ENCODE results near the gene PRR18. TPM values are rescaled to one million over a fixed set of nuclear protein-coding genes. Genes with fewer than 3 reads are reported as not detected.
A peak's percentile ranks its signal among the peaks of the same experiment; 100 is the strongest.

PRR18 gene
- total and polyA plus RNA-seq, 2 of the 13 experiments (the other 11 are each of a cell fraction or from before 2014, with no cell fraction given), result 0.04 TPM

GRCh38 chr6:166330612-166331011 is 22.4 kb upstream of the PRR18 start (continued):
- TF ChIP-seq MTERF4 (CRISPR knock-in tag; IDR thresholded peaks at IDR 0.05) (no peak), ZFX (CRISPR knock-in tag; IDR thresholded peaks at IDR 0.05; ENCODE audit: low read depth) (peak; percentile 48; the same call in 1 of the 2 replicates), ZNF296 (CRISPR knock-in tag; conservative IDR thresholded peaks at IDR 0.05) (no peak), ZNF274 (CRISPR knock-in tag; IDR thresholded peaks at IDR 0.05) (peak; percentile 66; the same call in 1 of the 2 replicates), XBP1 (CRISPR knock-in tag; IDR thresholded peaks at IDR 0.05) (no peak), KAT8 (CRISPR knock-in tag; IDR thresholded peaks at IDR 0.05) (peak; percentile 79), HHEX (CRISPR knock-in tag; IDR thresholded peaks at IDR 0.05) (no peak), ZNF674 (CRISPR knock-in tag; IDR thresholded peaks at IDR 0.05; ENCODE audit: low read depth) (no peak), NFAT5 (CRISPR knock-in tag; IDR thresholded peaks at IDR 0.05) (no peak), ZNF276 (CRISPR knock-in tag; IDR thresholded peaks at IDR 0.05; ENCODE audit: low read depth) (no peak), ZBTB8A (CRISPR knock-in tag; IDR thresholded peaks at IDR 0.05; ENCODE audit: borderline replicate concordance, low read depth) (no peak), AKAP8 (CRISPR knock-in tag; IDR thresholded peaks at IDR 0.05) (no peak), ZBTB37 (CRISPR knock-in tag; IDR thresholded peaks at IDR 0.05) (no peak), DBP (CRISPR knock-in tag; IDR thresholded peaks at IDR 0.05; ENCODE audit: not compliant biosample characterization) (no peak), ZNF768 (CRISPR knock-in tag; IDR thresholded peaks at IDR 0.05) (peak; percentile 68; the same call in 1 of the 2 replicates), ZNF232 (CRISPR knock-in tag; IDR thresholded peaks at IDR 0.05; ENCODE audit: borderline replicate concordance) (no peak), BCL3 (CRISPR knock-in tag; IDR thresholded peaks at IDR 0.05) (no peak), SIX4 (CRISPR knock-in tag; IDR thresholded peaks at IDR 0.05) (no peak), KLF16 (CRISPR knock-in tag; IDR thresholded peaks at IDR 0.05) (peak in 1 of 2 experiments; percentile 65; a peak in 2 of 4 replicates)

Measured in HepG2 (cell line).